Measurements from ENCODE around the gene CDCA7.
"Not testable (repeated sequence)": the region's sequence is repeated elsewhere in the genome, so short reads cannot be mapped to it uniquely, and the experiment has no call there.

The CDCA7 gene

GRCh38 chr2:173359231-173359630, 4.6 kb downstream of the CDCA7 start:
- no peaks in the 10 kb centered on the region for H3K9me3 ChIP-seq
- peaks cover 18 to 21% of the 10 kb centered on the region in 2 experiments for H3K4me1 ChIP-seq (ENCODE audit: control insufficient read depth in 1 of 2, insufficient read depth in 1 of 2, low read depth in 1 of 2, low read length in 1 of 2)
- H3K27me3 ChIP-seq, result peaks cover 22% of the 10 kb centered on the region
- no peak overlapping the region for H3K4me3 ChIP-seq (ENCODE audit: low read depth in 1 of 2, low read length in 1 of 2)
- H3K27ac ChIP-seq, result no peak overlapping the region
- no peak for TF ChIP-seq CTCF (IDR thresholded peaks at IDR 0.05)
- H3K36me3 ChIP-seq, result no peaks in the 10 kb centered on the region

DNA sequence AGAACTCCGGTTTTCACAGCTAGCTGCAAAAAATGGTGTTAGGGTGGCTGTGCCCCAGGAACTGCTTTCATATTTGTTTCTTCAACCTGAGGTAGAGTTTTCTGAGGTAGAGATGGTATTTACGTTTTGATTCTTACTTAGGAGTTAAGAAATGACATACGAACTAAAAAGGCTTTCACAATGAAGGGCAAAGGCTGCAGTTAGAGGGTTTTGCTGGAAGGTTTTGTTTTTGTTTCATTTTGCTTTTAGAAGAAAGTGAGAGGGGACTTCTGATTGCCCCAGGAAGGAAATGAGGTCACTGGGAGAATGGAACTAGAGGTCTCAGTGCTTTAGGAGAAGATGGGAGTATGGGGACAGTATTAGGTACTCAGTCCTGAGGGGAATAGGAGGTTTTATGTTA, 15.5 kb downstream of the CDCA7 start:
- TF ChIP-seq CTCF (IDR thresholded peaks at IDR 0.05), result no peak
- H3K4me1 ChIP-seq (ENCODE audit: control insufficient read depth in 1 of 2, insufficient read depth in 1 of 2, low read depth in 1 of 2, low read length in 1 of 2), result no peaks in the 10 kb centered on the region
- no peaks in the 10 kb centered on the region for H3K27me3 ChIP-seq
- no peaks in the 10 kb centered on the region for H3K9me3 ChIP-seq
- H3K36me3 ChIP-seq, result peaks cover 10% of the 10 kb centered on the region
- H3K27ac ChIP-seq, result no peak overlapping the region
- H3K4me3 ChIP-seq (ENCODE audit: low read depth in 1 of 2, low read length in 1 of 2), result no peak overlapping the region

- H3K4me1 ChIP-seq (ENCODE audit: control insufficient read depth in 1 of 2, insufficient read depth in 1 of 2, low read depth in 1 of 2, low read length in 1 of 2), result no peaks in the 10 kb centered on the region
- no peak overlapping the region for H3K4me3 ChIP-seq (ENCODE audit: low read depth in 1 of 2, low read length in 1 of 2)
- peaks cover 10% of the 10 kb centered on the region for H3K36me3 ChIP-seq
- H3K9me3 ChIP-seq, result no peaks in the 10 kb centered on the region
- H3K27ac ChIP-seq, result no peak overlapping the region
- no peaks in the 10 kb centered on the region for H3K27me3 ChIP-seq
- no peak for TF ChIP-seq CTCF (IDR thresholded peaks at IDR 0.05)
Observed at GRCh38 chr2:173371023-173371422, 16.4 kb downstream of the CDCA7 start.

DNA sequence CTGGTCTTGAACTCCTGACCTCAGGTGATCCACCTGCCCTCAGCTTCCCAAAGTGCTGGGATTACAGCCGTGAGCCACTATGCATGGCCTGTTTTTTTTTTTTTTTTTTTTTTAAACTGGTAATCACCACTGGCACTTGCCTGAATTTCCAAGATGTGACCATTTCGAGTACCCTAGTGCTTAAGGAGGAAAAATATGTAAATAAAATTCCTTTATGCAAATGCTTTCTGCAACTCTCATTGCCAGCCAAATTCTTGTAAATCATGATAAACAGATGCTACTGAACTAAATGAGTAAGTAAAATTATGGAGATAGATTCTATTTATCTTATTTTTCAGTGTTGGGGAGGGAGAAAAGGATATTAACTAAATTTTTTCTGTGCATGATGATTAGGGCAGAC, 18.6 kb downstream of the CDCA7 start:
- no peaks in the 10 kb centered on the region for H3K4me1 ChIP-seq (ENCODE audit: control insufficient read depth in 1 of 2, insufficient read depth in 1 of 2, low read depth in 1 of 2, low read length in 1 of 2)
- H3K27ac ChIP-seq, result no peak overlapping the region
- no peaks in the 10 kb centered on the region for H3K36me3 ChIP-seq
- H3K4me3 ChIP-seq (ENCODE audit: low read depth in 1 of 2, low read length in 1 of 2), result no peak overlapping the region
- H3K27me3 ChIP-seq, result no peaks in the 10 kb centered on the region
- TF ChIP-seq CTCF (IDR thresholded peaks at IDR 0.05), result no peak
- H3K9me3 ChIP-seq, result no peaks in the 10 kb centered on the region

DNA sequence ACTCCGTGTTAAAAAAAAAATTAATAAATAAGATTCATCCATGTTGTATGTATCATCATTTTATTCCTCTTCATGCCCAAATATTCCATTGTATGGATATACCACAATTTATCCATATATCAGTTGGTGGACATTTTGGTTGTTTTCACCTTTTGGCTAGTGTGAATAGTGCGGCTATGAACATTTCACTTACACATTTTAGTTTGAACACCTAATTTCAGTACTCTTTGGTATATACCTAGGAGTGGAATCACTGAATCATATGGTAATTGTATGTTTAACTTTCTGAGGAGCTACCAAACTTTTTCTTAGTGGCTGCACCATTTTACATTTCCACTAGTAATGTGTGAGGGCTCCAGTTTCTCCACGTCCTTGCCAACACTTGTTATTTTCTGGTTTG, 20.0 kb downstream of the CDCA7 start:
- Histone ChIP-seq H3K27ac (no peak overlapping the region), H3K27me3 (no peaks in the 10 kb centered on the region), H3K4me3 (ENCODE audit: low read depth in 1 of 2, low read length in 1 of 2) (no peak overlapping the region), H3K36me3 (no peaks in the 10 kb centered on the region), H3K9me3 (no peaks in the 10 kb centered on the region), H3K4me1 (ENCODE audit: control insufficient read depth in 1 of 2, insufficient read depth in 1 of 2, low read depth in 1 of 2, low read length in 1 of 2) (no peaks in the 10 kb centered on the region)
- TF ChIP-seq CTCF (IDR thresholded peaks at IDR 0.05), result no peak

DNA sequence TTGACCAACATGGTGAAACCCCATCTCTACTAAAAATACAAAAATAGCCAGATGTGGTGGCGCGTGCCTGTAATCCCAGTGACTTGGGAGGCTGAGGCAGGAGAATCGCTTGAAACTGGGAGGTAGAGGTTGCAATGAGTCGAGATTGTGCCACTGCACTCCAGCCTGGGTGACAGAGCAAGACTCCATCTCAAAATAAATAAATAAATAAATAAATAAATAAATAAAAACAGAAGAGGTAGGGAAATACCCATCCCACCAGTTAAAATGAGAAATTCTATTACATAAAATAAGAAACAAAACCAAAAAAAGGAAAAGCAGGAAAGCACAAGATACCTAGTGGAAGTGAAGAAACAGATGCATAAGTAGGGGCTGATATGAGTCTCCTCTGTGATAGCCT, 30.9 kb downstream of the CDCA7 start:
- H3K36me3 ChIP-seq; H3K4me3 ChIP-seq (ENCODE audit: low read depth in 1 of 2, low read length in 1 of 2); H3K4me1 ChIP-seq (ENCODE audit: control insufficient read depth in 1 of 2, insufficient read depth in 1 of 2, low read depth in 1 of 2, low read length in 1 of 2); H3K27me3 ChIP-seq; H3K9me3 ChIP-seq; H3K27ac ChIP-seq: not testable (repeated sequence)
